GOT3 (cell line): Measurements from ENCODE around the gene ARSA.
"Not testable (repeated sequence)": the region's sequence is repeated elsewhere in the genome, so short reads cannot be mapped to it uniquely, and the experiment has no call there.

Experiments used
- DNase-seq: peaks from one replicate; lab custom pipeline; 2025; ENCODE audit warnings: mixed read lengths; lab: John Stamatoyannopoulos, UW

ARSA gene

DNA sequence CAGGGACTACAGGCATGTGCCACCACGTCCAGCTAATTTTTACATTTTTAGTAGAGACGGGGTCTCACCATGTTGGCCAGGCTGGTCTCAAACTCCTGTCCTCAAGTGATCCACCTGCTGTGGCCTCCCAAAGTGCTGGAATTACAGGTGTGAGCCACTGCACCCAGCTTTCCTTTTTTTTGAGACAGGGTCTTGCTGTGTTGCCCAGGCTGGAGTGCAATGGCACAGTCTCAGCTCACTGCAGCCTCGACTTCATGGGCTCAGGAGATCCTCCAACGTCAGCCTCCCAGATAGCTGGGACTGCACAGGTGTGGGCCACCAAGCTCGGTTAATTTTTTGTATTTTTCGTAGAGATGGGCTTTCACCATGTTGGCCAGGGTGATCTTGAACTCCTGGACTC, 26.7 kb upstream of the ARSA start:
- DNase-seq = not testable (repeated sequence)

DNA sequence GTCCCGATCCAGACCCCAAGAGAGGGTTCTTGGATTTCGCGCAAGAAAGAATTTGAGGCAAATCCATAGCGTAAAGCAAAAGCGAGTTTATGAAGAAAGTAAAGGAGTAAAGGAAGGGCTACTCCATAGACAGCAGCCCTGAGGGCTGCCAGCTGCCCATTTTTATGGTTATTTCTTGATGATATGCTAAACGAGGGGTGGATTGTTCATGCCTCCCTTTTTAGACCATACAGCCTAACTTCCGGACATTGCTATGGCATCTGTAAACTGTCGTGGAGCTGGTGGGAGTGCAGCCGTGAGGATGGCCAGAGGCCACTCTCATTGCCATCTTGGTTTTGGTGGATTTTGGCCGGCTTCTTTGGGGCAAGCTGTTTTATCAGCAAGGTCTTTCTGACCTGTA, 25.3 kb upstream of the ARSA start:
- DNase-seq = no peak

DNA sequence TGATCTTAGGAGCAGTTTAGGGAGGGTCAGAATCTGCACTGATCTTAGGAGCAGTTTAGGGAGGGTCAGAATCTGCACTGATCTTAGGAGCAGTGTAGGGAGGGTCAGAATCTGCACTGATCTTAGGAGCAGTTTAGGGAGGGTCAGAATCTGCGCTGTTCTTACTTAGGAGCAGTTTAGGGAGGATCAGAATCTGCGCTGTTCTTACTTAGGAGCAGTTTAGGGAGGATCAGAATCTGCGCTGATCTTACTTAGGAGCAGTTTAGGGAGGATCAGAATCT, 15.8 kb upstream of the ARSA start:
- DNase-seq = not testable (repeated sequence)

DNA sequence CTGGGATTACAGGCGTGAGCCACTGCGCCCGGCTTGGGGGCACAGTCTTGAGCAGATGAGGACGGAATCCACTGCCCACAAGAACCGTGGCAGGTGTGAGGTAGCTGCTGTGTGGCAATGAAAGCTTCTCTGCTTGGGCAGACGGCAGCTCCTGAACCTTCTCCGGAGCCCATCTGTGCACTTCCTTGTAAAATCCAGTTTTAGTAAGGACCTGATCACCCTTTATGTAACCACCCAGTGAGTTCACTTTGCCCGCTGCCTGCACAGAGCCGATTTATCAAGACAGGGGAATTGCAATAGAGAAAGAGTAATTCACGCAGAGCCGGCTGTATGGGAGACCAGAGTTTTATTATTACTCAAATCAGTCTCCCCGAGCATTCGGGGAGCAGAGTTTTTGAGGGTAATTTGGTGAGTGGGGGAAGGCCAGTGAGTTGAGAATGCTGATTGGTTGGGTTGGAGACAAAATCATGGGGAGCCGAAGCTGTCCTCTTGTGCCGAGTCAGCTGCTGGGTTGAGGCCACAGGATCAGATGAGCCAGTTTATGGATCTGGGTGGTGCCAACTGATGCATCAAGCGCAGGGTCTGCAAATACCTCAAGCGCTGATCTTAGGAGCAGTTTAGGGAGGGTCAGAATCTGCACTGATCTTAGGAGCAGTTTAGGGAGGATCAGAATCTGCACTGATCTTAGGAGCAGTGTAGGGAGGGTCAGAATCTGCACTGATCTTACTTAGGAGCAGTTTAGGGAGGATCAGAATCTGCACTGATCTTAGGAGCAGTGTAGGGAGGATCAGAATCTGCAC, 15.3 kb upstream of the ARSA start:
- not testable (repeated sequence) for DNase-seq

DNA sequence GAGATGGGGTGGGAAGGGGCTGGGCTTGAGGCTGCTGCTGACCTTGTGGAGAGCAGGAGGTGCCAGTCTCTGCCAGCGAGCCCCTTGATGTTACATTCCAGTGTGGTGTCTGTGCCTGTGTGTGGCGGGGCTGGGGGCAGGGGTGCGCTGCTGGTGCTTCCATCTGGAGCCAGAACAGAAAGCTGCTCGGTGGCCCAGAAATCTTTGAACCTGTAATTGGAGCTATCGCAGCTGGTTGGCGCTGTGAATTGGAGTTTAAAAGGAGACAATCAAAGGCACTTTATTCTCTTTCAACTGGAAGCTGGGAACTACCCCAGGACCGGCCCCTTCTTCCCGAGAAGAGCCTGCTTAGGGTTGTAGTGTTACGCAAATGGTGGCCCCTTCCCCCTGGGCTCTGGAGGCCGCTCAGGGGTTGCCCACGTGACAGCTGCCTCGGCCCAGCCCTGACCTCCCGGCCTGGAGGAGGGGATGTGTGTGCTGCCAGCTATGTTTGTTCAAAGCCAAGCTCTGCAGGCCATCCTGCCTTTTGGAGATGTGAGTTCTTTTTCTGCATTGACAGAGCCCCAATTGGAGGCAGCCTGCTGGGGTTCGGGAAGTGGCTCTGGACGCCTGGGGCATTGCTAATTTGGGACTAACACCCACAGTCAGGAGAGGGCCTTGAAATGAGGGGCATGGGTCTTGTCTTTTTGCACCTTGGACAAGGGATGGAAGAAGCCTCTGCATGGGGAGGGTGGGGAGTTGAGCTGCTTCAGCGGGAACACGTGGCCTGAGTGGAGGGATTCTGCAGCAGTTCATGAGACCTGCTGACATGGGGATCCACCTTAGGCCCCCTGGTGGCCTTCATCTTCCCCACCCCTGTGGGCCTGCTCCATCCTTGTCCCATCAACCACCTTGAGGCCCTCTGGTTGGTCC, 14.0 kb upstream of the ARSA start:
- DNase-seq = no peak

DNA sequence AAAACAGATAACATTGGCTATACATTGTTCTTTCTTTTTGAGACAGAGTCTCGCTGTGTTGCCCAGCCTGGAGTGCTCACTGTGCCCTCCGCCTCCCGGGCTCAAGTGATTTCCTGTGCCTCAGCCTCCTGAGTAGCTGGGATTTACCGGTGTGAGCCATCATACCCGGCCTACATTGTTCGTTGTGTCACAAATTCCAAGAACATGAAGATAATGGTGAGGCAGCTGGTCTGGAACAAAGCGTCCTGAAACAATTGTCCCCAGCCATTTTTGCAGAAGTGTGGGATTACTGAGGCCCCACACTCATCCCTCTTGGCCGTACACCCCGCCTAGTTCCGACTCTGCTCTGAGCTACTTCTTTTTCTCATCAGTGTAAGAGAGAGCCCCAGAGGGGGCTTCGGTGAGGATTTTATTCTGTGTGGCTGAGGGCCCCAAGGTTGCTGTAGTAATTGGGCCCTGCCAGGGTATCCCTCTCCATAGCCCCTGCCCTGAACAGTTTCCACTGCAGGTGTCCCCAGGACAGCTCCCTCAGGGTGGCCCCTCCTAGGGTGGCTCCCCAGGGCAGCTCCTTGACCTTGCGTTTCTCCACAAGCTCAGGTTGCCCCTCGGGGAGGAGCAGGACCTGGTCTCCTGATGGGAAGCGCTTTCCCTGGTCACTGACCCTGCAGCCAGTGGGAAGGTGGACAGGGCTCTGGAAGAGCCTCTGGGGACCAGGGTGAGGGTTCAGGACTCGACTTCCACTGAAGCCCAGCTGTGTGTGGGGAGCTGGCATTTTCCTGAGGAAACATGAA, 13.1 kb upstream of the ARSA start:
- no peak for DNase-seq

DNA sequence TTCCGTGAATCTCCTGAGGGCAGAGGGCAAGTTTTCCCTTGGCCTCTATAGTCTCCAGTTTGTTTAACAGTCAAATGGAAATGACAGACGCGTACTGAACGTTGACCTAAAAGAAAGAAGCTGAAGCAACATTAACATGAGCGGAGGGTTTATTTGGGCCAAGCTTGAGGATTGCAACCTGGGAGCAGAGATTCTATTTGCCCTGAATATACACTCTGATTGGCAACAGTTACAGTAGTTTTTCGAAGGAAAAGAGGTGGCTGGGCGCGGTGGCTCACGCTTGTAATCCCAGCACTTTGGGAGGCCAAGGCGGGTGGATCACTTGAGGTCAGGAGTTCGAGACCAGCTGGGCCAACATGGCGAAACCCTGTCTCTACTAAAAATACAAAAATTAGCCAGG, 12.3 kb upstream of the ARSA start:
- DNase-seq = not testable (repeated sequence)

DNA sequence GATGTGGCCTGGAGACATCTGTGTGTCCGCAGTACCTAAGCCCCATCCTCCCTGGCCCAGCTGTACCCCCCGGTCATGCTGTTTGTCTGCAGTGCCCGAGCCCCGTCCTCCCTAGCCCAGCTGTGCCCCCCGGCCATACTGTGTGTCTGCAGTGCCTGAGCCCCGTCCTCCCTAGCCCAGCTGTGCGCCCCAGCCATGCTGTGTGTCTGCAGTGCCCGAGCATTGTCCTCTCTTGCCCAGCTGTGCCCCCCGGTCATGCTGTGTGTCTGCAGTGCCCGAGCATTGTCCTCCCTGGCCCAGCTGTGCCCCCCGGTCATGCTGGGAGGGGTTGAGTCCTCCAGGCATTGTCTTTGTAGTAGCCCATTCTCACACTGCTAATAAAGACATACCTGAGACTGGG, 7.6 kb upstream of the ARSA start:
- no peak for DNase-seq

DNA sequence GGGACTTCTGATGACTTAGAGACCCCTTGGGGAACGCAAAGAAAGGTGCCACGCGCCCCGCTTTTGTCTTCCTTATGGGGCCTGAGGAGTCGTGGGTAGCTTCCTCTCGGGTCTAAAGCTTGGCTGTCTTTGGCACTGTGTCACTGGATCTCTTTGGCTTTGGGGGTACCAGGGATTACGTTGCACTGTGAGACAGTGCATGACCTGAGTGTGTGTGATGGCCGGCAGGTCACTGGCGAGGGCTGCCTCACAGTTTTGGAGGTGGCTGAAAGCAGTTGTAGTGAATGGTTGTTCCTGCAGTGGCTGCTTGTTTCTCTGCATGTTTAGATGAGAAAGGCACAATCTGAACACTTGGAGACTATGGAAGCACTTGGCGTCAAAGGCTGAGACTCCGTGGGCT, 5.8 kb upstream of the ARSA start:
- no peak for DNase-seq

DNA sequence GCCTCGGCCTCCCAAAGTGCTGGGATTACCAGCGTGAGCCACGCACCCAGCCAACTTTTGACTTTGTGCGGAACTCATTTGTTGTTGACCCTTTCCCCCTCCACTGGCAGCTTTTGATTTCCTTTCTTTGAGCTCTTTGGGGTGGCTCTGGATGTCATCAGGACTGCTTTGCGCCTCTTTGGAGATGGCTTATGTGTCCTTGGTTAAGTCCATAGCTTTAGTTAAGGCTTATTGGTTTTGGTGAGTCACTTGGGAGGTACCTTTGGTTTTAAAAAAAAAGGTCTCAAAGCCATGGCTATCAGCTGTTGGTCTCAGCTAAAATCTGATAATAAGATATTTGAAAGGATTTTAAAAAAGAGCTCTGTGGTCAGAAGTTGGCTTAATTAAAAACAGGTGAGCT, 5.1 kb upstream of the ARSA start:
- DNase-seq = no peak

DNA sequence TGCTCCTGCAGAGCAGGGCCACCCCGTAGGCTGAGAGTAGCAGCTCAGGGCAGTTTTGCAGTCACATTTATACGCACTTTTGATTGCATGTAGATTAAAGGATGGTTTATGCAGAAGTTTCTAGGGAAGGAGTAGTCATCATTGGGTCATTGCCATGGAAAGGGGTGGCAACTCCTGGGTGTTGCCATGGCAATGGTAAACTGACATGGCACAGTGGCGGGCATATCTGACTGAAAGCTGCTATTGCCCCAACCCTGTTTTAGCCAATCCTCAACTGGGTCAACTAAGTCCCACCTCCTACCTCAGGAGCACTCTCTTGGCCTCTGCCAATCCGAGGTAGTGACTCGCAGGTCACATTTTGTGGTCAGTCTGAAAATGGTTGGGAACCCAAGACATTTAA, 2.4 kb upstream of the ARSA start:
- DNase-seq = no peak

DNA sequence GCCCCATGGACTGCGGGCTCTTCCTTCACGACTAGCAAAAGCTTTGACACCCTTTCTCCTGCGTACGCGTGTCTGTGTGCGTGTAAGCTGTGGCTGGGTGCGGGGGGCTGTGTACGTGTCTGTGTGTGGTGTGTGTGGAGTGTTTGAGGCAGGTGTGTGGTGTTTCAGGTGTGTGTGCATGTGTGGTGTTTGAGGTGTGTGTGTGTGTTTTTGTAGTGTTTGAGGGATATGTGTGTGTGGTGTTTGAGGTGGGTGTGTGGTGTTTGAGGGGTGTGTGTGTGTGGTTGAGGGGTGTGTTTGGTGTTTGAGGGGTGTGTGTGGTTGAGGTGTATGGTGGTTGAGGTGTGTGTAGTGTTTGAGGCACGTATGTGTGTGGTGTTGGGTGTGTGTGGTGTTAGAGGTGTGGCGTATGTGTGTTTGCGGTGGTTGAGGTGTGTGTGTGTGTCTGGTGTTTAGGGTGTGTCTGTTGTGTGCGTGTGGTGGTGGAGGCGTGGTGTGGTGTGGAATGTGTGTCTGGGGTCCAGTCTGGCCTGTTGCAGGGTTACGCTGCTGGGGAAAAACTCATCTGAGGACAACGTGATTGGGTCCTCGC, 687 bp upstream of the ARSA start:
- DNase-seq = no peak

DNA sequence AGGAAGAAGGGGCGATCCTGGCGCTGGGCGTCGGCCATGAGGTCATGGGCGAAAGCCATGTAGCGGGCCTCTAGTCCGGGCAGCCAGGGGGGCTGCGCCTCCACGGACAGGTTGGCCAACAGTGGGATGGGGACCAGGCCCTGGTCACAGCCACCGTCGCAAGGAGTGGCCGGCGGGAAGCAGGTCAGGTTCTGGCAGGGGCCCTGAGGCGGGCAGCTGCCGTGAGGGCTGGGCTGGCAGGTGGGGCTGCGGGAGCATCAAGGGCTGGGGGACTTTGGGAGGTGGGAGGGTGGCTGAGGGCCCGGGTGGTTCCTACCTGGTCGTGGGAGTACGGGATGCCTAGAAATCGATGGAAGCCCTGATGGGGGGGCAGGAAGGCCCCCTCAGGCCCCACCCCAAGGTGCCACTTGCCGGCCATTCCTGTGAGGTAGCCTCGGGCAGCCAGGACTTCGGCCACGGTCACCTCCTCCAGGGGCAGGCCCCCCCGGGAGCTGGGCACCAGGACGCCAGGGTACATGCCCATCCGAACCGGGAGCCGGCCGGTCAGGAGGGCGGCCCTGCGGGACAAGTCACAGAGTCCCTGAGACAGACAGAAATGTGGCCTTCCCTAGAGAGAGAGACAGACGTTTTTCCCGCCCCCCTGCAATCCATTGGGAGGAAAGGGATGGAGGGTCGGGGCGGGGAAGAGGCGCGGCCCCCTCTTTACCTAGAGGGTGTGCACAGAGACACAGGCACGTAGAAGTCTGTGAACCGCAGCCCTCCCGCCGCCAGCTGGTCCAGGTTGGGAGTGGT, 906 bp downstream of the ARSA start:
- no peak for DNase-seq

DNA sequence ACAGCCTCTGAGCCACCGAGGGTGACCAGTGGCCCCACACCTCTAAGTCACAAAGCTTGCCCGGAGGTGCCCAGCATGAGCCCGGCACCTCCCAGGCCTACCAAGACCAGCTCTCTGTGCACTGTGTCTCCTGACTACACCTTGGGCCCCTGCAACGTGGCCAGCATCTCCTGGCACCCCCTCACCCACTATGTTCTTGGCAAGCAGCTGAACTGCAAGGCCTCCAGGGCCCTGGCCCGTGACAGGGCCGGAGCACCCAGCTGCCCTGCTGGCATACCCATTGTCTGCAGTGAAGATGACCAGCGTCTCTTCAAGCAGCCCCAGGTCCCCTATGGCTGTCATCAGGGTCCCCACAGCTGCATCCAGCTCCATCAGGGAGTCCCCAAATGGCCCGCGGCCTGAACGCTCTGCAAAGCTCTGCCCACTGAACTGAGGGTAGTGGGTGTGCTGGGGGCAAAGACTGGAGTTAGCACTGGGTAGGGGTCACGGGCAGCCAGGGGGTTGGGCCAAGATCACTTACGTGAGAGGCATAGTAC, 1.6 kb downstream of the ARSA start:
- DNase-seq = no peak

DNA sequence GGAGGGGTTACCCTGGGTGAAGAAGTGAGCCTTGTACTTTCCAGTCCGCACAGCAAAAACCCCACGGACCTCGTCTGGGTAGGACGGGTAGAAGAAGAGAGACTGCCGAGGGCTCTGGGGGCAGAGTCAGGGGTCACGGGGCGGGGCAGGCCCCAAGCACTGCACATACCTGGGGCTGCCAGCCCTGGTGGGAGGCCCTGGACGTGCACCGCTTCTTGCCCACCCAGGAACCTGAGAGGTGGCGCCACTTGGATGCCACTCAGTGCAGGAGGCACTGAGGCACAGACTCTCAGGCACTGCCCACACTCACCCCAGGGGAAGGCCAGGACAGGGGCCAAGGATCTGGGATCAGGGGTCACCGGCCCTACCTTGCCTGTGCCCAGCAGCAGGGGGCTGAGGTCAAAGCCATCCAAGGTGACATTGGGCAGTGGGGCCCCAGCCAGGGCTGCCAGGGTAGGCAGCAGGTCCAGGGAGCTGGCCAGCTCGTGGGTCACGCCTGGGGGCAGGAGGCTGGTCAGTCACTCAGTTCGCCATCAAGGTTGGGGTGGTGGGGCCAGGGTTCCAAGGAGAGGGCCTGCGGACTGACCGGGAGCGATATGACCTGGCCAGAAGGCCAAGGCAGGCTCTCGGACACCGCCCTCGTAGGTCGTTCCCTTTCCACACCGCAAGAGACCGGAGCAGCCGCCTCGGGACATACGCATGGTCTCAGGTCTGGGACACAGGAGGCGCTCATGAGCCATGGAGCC, 2.2 kb downstream of the ARSA start:
- DNase-seq = no peak

DNA sequence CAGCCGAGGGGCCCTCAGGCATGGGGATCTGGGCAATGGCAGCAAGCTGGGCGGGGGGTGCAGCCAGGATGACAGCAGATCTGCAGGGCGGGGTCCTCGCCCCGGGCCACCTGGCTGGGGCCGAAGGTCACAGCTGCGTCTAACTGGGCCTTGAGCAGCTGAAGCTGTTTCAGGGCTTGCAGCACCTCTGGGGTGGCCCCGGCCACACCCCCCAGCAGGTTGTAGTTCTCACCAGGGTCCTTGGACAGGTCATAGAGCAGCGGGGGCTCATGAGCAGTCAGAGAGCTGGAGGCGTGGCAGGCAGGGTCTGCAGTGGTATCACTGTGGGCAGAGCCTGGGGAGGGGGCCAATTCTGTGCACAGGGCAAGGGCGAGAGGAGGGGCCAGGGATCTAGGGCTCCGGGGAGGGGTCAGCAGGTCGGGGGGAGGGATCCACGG, 2.8 kb downstream of the ARSA start:
- DNase-seq = no peak

DNA sequence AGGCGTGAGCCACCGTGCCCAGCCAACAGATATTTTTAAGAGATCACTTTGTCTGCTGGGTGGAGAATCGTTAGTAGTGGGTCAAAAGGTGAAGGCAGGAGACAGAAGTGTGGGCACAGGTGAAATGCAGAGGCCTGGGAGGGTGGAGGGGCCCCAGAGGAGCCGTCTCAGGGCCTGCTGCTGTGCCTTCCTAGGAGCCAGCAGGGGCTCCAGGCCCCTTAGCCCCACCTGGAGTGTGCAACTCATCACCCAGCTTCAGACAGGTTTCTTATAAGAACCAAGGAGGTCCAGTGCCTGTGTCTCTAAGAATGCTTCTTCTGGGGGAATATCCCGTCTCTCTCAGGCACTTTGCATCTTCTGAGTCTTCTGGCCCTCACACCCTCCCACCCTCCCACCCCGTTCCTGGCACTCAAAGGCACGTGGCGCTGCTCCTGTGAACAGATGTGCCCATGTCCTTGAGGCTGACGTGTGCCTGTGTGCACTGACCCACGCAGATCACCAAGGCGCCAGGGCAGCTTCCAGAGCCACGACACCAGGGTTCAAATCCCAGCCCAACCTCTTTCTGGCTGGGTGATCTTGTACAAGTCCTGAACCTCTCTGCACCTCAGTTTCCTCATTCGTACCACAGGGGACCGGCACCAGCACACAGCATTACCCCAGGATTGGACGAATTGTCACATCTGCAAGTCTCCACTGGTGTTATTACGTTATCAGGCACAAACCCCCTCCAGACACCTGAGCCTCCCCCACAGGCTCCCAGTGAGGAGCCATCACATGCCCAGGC, 3.4 kb downstream of the ARSA start:
- no peak for DNase-seq

DNA sequence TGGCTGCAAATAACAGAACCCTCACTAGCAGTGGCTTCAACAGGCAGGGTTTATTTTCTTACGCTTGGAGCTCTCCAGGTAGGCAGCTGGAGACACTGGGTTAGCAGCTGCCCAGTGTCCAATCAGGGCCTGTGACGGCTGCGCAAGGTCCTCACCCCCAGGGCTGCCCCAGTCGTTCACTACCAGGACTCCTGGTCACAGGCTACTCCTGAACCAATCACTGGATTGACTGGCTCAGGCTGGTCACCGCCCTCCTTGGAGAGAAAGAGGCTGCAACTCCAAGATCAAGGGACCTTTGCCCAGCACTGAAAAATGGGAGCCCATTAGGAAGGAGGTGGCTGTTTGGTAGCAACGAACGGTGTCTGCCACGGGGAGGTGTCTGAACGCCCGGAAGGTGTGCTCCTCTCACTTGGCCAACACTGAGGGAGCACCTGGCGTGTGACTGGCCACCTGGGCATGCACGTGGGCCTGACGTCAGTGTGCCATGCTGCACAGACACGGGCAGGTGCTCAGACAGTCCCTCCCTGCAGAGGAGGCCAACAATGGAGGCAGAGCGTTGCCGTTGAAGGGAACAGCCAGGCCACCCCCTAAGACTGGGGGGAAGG, 5.1 kb downstream of the ARSA start:
- no peak for DNase-seq
